K562 (cell line): ENCODE results near the gene ZNF234. TPM values are rescaled to one million over a fixed set of nuclear protein-coding genes. Genes with fewer than 3 reads are reported as not detected.

ENCODE experiments used
- E2F4 ChIP-seq: sonication (generic); formaldehyde crosslinking; IDR thresholded peaks from 2 replicates; pipeline ENCODE4 v1.8.0; 2022; ENCODE audit warnings: mild to moderate bottlenecking, low read depth, missing genetic modification reagents
- ELF2 ChIP-seq: fragments of 250-450 bp; sonication (Bioruptor Pico); IDR thresholded peaks from 2 replicates; pipeline ENCODE4 v1.5.0; 2021; ENCODE audit warnings: mild to moderate bottlenecking
- FOSL1 ChIP-seq: fragments of 200-800 bp; sonication (Bioruptor generic); conservative IDR thresholded peaks from 2 replicates; pipeline ENCODE4 v1.6.1; 2016; ENCODE audit warnings: missing genetic modification characterization, missing compliant biosample characterization
- HNRNPH1 ChIP-seq: fragments of 200-400 bp; formaldehyde crosslinking; optimal IDR thresholded peaks from 2 replicates; pipeline ENCODE3; 2017; ENCODE audit warnings: low read depth, mild to moderate bottlenecking, low read length, moderate library complexity
- MYBL2 ChIP-seq, 2 experiments: fragments of 450-650 bp in 1 of 2; sonication (generic) in 1 of 2; formaldehyde crosslinking in 1 of 2; IDR thresholded peaks; 2 replicates each; pipeline versions ENCODE4 v1.6.1 to v1.8.1; 2017 to 2022; ENCODE audit warnings: borderline replicate concordance in 1 of 2, inconsistent platforms in 1 of 2, low read depth in 1 of 2, mild to moderate bottlenecking in 1 of 2, missing genetic modification reagents in 1 of 2, moderate library complexity in 1 of 2
- SFPQ ChIP-seq: fragments of 200-400 bp; formaldehyde crosslinking; IDR thresholded peaks from 2 replicates; pipeline ENCODE4 v1.6.1; 2017; ENCODE audit warnings: mild to moderate bottlenecking, low read depth, low read length, moderate library complexity
- SP1 ChIP-seq: sonication (generic); formaldehyde crosslinking; IDR thresholded peaks from 2 replicates; pipeline ENCODE4 v1.8.1; 2022; ENCODE audit warnings: mild to moderate bottlenecking, missing genetic modification reagents
- ZNF174 ChIP-seq: fragments of 250-450 bp; sonication (Bioruptor Pico); IDR thresholded peaks from 2 replicates; pipeline ENCODE4 v1.4.0; 2020; ENCODE audit warnings: mild to moderate bottlenecking
- ZNF224 ChIP-seq: sonication (generic); formaldehyde crosslinking; IDR thresholded peaks from 2 replicates; pipeline ENCODE4 v1.8.0; 2022; ENCODE audit warnings: mild to moderate bottlenecking, missing genetic modification reagents
- ZNF436 ChIP-seq: fragments of 250-450, 450-650 bp; sonication (Bioruptor Pico); formaldehyde crosslinking; IDR thresholded peaks from 2 replicates; pipeline ENCODE4 v1.7.0; 2020; ENCODE audit warnings: mild to moderate bottlenecking
- ZZZ3 ChIP-seq: fragments of 450-650 bp; IDR thresholded peaks from 2 replicates; pipeline ENCODE4 v1.6.1; 2016; ENCODE audit warnings: antibody characterized with exemption, mild to moderate bottlenecking, moderate library complexity
- polyA plus RNA-seq, 8 experiments: library from polyadenylated mRNA; depleted of rRNA in 4 of 8; stranded (reverse) in 5 of 8; unstranded in 3 of 8; fragments of >200 nt; fragmentation: Nextera tagmentation in 2 of 8; fragmentation: Illumina TruSeq in 1 of 8; extraction: Ambion mirVana in 2 of 8; extraction: Trizol in 1 of 8; gene quantifications; 2 replicates each; pipeline versions ENCODE4 v1.2.1 to v1.2.3, GENCODE V29; 2011 to 2014; ENCODE audit warnings: inconsistent platforms in 1 of 8, missing spikeins in 1 of 8
- total RNA-seq, 7 experiments: library from RNA; depleted of rRNA in 6 of 7; stranded (reverse); fragments of >200 nt in 6 of 7; fragmentation: Illumina TruSeq in 2 of 7; extraction: Trizol in 2 of 7; gene quantifications; 2 replicates each; pipeline versions ENCODE4 v1.2.1 to v1.2.3, GENCODE V29; 2011 to 2021; ENCODE audit warnings: low replicate concordance in 1 of 7
- TF ChIP-seq, protein P1 (sequence below), 2 experiments: fragments of 450-650 bp in 1 of 2; IDR thresholded peaks; 2 replicates each; pipeline ENCODE4 v1.6.1; 2011 to 2017; ENCODE audit warnings: low read depth in 2 of 2, antibody characterized with exemption in 1 of 2, borderline replicate concordance in 1 of 2, low read length in 1 of 2, mild to moderate bottlenecking in 1 of 2, mixed read lengths in 1 of 2; ENCODE audit not compliant: control insufficient read depth in 1 of 2
- TF ChIP-seq, protein P2 (sequence below): fragments of 250-450 bp; sonication (Bioruptor Pico); IDR thresholded peaks from 2 replicates; pipeline ENCODE4 v1.9.0; 2021; ENCODE audit warnings: mild to moderate bottlenecking, inconsistent platforms
- TF ChIP-seq, protein P3 (sequence below), 3 experiments: fragments of 200-800 bp in 1 of 3; sonication (Bioruptor generic) in 1 of 3; sonication (generic) in 1 of 3; formaldehyde crosslinking in 1 of 3; IDR thresholded peaks; 2 replicates each; pipeline versions ENCODE4 v1.6.1 to v1.8.0; 2016 to 2022; ENCODE audit warnings: mild to moderate bottlenecking in 2 of 3, missing compliant biosample characterization in 2 of 3, missing genetic modification characterization in 2 of 3, missing genetic modification reagents in 1 of 3

The ZNF234 gene
- total and polyA plus RNA-seq, 9 of the 15 experiments (the other 6 are each of a cell fraction or from before 2014, with no cell fraction given), result 0.82 to 2.9 (median 1.5) TPM

GRCh38 chr19:44207126-44207803 is 65.9 kb downstream of the ZNF234 start (continued):
- TF ChIP-seq MYBL2 (IDR thresholded peaks at IDR 0.05; ENCODE audit: low read depth), result no peak
- no peak for TF ChIP-seq MYBL2 (CRISPR knock-in tag; IDR thresholded peaks at IDR 0.05; ENCODE audit: borderline replicate concordance)
- TF ChIP-seq, protein P1, sequence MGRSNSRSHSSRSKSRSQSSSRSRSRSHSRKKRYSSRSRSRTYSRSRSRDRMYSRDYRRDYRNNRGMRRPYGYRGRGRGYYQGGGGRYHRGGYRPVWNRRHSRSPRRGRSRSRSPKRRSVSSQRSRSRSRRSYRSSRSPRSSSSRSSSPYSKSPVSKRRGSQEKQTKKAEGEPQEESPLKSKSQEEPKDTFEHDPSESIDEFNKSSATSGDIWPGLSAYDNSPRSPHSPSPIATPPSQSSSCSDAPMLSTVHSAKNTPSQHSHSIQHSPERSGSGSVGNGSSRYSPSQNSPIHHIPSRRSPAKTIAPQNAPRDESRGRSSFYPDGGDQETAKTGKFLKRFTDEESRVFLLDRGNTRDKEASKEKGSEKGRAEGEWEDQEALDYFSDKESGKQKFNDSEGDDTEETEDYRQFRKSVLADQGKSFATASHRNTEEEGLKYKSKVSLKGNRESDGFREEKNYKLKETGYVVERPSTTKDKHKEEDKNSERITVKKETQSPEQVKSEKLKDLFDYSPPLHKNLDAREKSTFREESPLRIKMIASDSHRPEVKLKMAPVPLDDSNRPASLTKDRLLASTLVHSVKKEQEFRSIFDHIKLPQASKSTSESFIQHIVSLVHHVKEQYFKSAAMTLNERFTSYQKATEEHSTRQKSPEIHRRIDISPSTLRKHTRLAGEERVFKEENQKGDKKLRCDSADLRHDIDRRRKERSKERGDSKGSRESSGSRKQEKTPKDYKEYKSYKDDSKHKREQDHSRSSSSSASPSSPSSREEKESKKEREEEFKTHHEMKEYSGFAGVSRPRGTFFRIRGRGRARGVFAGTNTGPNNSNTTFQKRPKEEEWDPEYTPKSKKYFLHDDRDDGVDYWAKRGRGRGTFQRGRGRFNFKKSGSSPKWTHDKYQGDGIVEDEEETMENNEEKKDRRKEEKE (IDR thresholded peaks at IDR 0.05; ENCODE audit: borderline replicate concordance in 1 of 2, control insufficient read depth in 1 of 2, low read depth in 2 of 2, low read length in 1 of 2), result 0 out of 4 replicates have a peak, but pooled peaks of 1 of the 2 experiments have one; percentile 54
- no peak for TF ChIP-seq ZNF174
- no peak for TF ChIP-seq FOSL1 (tag)
- TF ChIP-seq, protein P2, sequence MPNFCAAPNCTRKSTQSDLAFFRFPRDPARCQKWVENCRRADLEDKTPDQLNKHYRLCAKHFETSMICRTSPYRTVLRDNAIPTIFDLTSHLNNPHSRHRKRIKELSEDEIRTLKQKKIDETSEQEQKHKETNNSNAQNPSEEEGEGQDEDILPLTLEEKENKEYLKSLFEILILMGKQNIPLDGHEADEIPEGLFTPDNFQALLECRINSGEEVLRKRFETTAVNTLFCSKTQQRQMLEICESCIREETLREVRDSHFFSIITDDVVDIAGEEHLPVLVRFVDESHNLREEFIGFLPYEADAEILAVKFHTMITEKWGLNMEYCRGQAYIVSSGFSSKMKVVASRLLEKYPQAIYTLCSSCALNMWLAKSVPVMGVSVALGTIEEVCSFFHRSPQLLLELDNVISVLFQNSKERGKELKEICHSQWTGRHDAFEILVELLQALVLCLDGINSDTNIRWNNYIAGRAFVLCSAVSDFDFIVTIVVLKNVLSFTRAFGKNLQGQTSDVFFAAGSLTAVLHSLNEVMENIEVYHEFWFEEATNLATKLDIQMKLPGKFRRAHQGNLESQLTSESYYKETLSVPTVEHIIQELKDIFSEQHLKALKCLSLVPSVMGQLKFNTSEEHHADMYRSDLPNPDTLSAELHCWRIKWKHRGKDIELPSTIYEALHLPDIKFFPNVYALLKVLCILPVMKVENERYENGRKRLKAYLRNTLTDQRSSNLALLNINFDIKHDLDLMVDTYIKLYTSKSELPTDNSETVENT (CRISPR knock-in tag), result no peak
- no peak for TF ChIP-seq ZZZ3
- no peak for TF ChIP-seq HNRNPH1
- TF ChIP-seq ZNF224 (CRISPR knock-in tag), result no peak
- no peak for TF ChIP-seq E2F4 (CRISPR knock-in tag)
- no peak for TF ChIP-seq SP1
- TF ChIP-seq, protein P3, sequence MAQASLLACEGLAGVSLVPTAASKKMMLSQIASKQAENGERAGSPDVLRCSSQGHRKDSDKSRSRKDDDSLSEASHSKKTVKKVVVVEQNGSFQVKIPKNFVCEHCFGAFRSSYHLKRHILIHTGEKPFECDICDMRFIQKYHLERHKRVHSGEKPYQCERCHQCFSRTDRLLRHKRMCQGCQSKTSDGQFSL (CRISPR knock-in tag; IDR thresholded peaks at IDR 0.05), result no peak
- TF ChIP-seq, protein P3 (tag; IDR thresholded peaks at IDR 0.05), result no peak
- TF ChIP-seq ZNF436, result no peak
- no peak for TF ChIP-seq SFPQ
- TF ChIP-seq ELF2 (CRISPR knock-in tag), result peak; percentile 85
